RPMI8226 (cell line): ENCODE results near the gene STAU1.
A peak's percentile ranks its signal among the peaks of the same experiment; 100 is the strongest.
"Not testable (repeated sequence)": the region's sequence is repeated elsewhere in the genome, so short reads cannot be mapped to it uniquely, and the experiment has no call there.

Experiments
- DNase-seq: peaks from one replicate; pipeline ENCODE4 v3.0.0-alpha.2; 2015

Gene STAU1

GRCh38 chr20:49199729-49200293 lies 11.7 kb upstream of the STAU1 start:
- no peak for DNase-seq

DNA sequence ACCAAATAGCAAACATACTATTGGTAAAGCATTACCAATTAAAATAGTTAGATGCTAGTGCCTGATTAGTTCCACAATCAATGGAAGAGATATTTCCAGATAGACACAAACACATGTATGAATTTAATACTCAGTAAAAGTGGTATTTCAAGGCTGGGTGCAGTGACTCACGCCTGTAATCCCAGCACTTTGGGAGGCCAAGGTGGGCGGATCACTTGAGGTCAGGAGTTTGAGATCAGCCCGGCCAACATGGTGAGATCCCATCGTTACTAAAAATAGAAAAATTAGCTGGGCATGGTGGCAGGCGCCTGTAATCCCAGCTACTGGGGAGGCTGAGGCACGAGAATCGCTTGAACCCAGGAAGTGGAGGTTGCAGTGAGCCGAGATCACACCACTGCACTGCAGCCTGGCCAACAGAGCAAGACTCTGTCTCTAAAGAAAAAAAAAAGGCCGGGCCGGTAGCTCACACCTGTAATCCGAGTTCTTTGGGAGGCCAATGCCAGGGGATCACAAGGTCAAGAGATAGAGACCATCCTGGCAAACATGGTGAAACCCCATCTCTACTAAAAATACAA lies 4.9 kb upstream of the STAU1 start:
- not testable (repeated sequence) for DNase-seq

- peak; percentile 46 for DNase-seq
Observed at GRCh38 chr20:49187330-49187850, 744 bp downstream of the STAU1 start.

DNA sequence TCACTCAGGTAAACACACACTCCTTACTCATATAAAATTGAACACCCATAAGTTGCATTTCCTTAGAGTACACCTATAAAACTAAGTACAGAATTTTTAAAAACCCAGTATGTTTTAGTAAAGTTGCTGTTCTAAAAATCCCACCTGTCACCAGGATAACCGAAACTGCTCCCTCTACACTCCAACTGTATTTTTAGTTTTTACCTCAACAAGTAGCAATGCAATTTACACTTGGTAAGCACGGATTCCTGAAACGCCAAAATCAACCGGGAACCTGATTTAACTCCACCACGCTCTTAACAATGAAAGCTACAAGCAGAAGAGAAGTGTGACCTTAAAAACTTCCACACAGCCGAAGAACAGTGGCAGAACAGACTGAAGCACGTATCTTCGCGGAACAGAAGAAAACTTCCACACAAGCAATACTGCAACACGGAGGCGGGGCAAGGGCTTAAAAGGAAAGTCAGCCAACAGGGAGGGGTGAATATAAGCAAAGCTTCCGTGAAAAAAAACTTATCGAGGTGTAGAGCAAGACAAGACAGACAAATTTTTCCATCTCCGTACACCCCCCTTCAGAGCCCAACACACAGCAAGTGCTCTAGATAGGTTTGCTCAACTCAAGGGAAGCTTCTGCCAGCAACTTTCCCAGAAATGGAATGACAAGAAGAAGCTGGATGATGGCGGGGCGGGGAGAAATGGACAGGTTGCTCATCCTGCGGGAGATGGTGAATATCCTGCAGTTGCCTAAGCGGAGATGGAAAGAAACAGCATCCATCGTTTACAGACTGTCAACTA lies 1.4 kb downstream of the STAU1 start:
- DNase-seq = peak; percentile 82

- no peak for DNase-seq
Observed at GRCh38 chr20:49185071-49185761, 2.9 kb downstream of the STAU1 start.

DNA sequence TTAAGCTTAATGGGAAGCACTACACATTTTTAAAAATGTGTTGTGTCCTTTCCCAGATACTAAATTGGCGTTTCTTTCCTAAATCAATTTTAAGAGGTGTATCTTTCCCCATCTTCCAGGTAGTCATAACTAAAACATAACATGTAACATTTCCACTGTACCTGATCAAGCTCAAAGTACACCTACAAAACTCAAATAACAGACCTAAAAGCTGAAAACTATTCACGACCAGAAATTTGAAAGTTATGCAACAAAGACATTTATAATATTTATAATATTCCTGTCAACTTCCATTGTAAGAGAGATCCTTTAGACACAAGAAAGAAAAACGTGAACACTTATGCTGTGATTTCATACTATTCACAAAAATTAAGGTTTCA lies 3.5 kb downstream of the STAU1 start:
- no peak for DNase-seq

DNA sequence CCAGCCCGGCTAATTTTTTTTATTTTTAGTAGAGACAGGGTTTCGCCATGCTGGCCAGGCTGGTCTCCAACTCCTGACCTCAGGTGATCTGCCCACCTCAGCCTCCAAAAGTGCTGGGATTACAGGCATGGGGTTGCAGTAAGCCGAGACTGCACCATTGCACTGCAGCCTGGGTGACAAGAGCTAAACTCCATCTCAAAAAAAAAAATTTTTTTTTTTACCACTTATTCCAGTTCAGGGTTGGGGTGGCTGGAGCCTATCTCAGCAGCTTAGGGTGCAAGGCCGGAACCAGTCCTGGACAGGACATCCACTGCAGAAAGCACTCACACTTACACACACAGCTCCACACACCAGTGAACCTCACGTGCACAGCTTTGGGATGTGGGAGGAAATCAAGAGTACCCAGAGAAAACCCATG lies 4.0 kb downstream of the STAU1 start:
- not testable (repeated sequence) for DNase-seq

GRCh38 chr20:49183444-49183843 lies 4.7 kb downstream of the STAU1 start:
- no peak for DNase-seq

DNA sequence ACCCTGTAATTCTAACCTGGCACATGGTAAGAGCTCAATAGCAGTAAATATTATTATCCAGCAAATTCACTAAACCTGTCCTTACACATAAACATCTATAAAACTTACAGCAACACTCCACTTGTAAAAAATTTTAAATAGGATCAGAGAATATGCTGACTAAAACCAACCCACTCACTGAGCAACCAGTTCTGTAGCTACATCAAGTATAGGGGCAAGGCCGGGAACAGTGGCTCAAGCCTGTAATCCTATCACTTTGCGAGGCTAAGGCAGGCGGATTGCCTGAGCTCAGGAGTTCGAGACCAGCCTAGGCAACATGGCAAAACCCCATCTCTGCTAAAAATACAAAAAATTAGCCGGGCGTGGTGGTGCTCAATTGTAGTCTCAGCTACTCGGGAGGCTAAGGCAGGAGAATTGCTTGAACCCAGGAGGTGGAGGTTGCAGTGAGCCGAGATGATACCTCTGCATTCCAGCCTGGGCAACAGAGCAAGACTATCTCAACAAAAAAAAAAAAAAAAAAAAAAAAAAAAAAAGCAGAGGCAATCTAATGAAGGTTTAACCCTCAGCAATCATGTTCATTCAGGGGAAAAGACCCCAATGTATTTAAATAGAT lies 6.8 kb downstream of the STAU1 start:
- no peak for DNase-seq

GRCh38 chr20:49179368-49180277 lies 8.5 kb downstream of the STAU1 start:
- no peak for DNase-seq

DNA sequence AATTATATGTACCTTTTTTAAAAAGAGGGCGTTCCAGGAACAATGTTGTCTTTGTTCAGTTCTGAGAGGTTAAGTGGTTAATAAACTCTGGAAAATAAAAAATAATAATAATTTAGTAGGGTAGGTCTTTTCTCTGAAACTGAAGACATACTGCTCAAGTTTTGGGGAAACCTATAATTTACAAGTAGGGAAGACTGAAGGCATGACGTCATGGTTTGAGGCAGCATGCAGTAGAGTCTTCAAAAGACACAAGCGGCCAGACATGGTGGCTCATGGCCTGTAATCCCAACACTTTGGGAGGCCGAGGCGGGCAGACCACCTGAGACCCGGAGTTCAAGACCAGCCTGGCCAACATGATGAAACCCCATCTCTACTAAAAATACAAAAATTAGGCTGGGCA lies 14.0 kb downstream of the STAU1 start:
- DNase-seq = no peak

- no peak for DNase-seq
Observed at GRCh38 chr20:49172413-49172812, 15.7 kb downstream of the STAU1 start.

DNA sequence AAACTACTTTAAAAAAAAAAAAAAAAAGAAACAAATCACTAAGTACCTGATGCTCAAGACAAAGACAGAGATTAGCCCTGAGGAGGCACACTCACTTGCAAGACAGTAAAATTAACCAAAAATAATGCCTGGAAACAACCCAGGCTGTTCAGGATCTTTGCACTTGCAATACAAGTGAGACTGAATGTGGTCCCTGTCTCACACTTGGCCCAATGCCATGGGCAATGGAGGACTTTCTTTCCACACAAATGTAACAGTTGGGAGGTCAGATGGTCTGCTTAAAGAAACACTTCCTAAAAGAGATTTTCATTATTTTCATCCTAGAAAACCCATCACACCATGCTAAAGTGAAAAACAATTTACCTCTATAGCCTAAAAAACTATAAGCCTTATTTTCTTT lies 16.2 kb downstream of the STAU1 start:
- DNase-seq = no peak

DNA sequence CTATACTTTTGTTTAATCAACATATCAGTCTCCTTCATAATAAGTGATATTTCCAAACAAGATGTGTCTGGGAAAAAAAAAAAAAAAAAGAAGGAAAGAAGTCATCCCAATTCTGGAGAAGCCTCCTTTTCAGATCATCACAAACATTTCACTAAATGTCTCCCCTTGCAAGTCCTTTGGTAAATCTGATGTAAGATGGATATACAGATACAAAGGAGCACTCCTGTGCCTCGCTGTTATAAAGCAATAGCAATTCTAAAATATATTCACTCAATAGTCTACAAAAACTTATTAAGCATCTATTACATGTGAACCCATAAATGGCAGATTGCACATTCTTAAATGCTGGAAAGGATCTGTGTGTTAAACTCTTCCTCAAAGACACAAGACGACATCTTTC lies 17.4 kb downstream of the STAU1 start:
- no peak for DNase-seq

DNA sequence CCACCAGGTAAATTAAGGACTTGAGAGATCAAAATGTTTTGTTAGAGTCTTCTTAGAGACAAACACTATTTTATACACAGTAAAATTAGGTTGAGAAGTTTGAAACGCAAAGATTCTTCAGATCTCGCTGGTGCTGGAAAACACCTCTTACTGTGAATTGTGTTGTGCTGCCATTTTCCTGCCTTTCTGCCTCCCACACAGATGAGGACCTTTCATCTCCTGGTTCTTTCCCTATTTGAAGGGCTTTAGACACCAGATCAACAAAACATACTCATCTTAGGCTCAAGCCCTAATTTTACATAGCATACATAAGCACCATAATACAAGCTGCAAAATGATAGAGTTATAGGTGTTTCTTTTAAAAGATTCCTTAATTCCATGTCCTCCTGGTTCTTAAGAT lies 18.6 kb downstream of the STAU1 start:
- DNase-seq = no peak

- DNase-seq = not testable (repeated sequence)
Observed at GRCh38 chr20:49168864-49169263, 19.3 kb downstream of the STAU1 start.

DNA sequence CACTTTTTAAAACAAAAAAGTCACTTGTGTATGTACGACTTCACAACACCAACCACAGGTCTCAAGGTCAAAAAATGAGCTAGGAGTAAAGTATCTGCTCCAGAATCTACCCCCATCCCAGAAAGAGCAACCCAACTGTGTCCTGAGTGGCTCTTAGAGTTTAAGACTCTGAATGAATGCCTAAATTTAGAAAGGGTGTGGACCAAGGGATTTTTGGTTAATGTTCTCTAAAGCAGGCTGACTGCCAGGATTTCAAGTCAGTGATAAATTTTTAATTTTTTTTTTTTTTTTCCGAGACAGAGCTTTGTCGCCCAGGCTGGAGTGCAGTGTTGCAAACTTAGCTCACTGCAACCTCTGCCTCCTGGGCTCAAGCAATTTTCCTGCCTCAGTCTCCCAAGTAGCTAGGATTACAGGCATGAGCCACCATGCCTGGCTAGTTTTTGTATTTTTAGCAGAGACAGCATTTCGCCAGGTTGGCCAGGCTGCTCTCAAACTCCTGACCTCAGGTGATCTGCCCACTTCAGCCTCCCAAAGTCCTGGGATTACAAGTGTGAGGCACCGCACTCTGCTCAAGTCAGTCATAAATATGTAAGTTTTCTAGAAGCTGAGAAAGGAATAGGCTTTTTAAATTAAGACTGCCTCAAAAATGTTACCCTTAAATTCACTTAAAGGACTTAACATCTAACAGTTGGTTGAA lies 20.2 kb downstream of the STAU1 start:
- no peak for DNase-seq

DNA sequence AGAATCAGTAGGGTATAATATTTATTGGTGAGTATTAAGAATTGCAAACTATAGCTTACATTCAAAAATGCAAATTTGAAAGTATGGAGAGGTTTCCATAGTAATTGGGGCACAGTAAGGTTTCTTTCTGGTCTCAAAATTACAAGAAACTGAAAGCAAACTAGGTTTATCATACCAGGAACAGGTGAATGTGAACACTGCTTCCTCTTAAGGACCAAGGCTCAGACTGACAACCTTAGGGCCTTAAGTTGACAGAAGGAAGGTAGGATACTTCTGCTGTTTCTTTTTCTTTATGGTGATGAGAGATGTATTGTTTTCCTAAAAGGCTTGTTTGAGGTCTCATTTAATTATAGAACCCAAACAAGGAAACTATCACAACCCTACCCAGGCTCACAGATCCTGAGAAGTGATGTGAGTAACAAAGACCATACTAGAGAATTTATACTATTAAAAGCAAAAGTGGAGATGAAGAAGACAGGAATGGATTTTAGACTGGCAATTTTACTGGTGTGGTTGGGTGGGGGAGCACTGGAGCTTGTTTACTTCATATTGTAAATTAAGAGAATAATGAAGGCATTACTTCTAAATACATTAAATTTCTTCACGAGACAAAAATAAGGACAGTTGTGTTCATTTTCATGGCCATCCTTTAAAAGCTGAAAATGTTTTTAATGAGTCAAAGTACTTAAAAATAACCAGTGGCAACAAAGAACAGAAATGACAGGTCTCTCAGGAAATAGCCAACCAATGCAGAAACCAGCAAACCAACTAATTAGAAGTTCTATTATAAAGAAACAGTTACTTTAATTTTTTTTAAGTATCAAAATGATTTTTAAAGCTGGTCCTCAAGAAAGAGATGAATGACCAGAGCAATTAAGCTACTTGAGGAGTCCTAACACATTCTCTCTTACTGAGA lies 21.3 kb downstream of the STAU1 start:
- no peak for DNase-seq

GRCh38 chr20:49165611-49166010 lies 22.5 kb downstream of the STAU1 start:
- no peak for DNase-seq

- DNase-seq = no peak
Observed at GRCh38 chr20:49163696-49164095, 24.4 kb downstream of the STAU1 start.
